Measurements from ENCODE around the gene CASKIN1. TPM values are rescaled to one million over a fixed set of nuclear protein-coding genes. Genes with fewer than 3 reads are reported as not detected.

The CASKIN1 gene
- total and polyA plus RNA-seq, 8 donors = 0.15 to 0.73 (median 0.37) TPM; not detected in 4

- Histone ChIP-seq H3K4me3 (no peak overlapping the region), H3K9me3 (no peaks in the 10 kb centered on the region), H3K27me3 (peaks cover 6 to 39% (median 24%) of the 10 kb centered on the region in 3 donors), H3K36me3 (no peaks in the 10 kb centered on the region), H3K27ac (no peak overlapping the region), H3K4me1 (peaks cover 17 to 20% (median 19%) of the 10 kb centered on the region in 4 donors)
- intact Hi-C loops (cut with DNase I; ENCODE audit: low total_unique reads) = loop anchor here (10.0 kb wide), 1 partner anchor 54 kb away; the partner anchor contains the start of gene ECI1
- TF ChIP-seq CTCF (IDR thresholded peaks at IDR 0.05) = no peak
- no peak for DNase-seq
- whole genome bisulfite sequencing, 5 donors = 82 to 83% (median 83%) methylated on average over 6 of the region's 6 CpGs
These were observed 3.9 kb upstream of the CASKIN1 start for GRCh38 chr16:2200313-2200712.

GRCh38 chr16:2199621-2200139 lies 3.3 kb upstream of the CASKIN1 start:
- Histone ChIP-seq H3K27me3 (peaks cover 6 to 45% (median 30%) of the 10 kb centered on the region in 3 donors), H3K9me3 (no peaks in the 10 kb centered on the region), H3K27ac (no peak overlapping the region), H3K36me3 (no peaks in the 10 kb centered on the region), H3K4me3 (no peak overlapping the region), H3K4me1 (peaks cover 17 to 22% (median 20%) of the 10 kb centered on the region in 4 donors)
- TF ChIP-seq POLR2AphosphoS5 (IDR thresholded peaks at IDR 0.05) (no peak), CTCF (IDR thresholded peaks at IDR 0.05) (no peak), EP300 (IDR thresholded peaks at IDR 0.05) (no peak), POLR2A (IDR thresholded peaks at IDR 0.05) (no peak)
- intact Hi-C loops (cut with DNase I; ENCODE audit: low total_unique reads) = loop anchor here (10.0 kb wide), 2 partner anchors 55 to 295 kb away; partner anchors contain the start of gene ECI1
- WGBS, 5 donors = 55 to 69% (median 57%) methylated on average over 9 to 14 of the region's 14 CpGs
- DNase-seq = no peak

- TF ChIP-seq POLR2A (IDR thresholded peaks at IDR 0.05) = no peak
- no peak for TF ChIP-seq EP300 (IDR thresholded peaks at IDR 0.05)
- no peak for TF ChIP-seq CTCF (IDR thresholded peaks at IDR 0.05)
- no peak for TF ChIP-seq POLR2AphosphoS5 (IDR thresholded peaks at IDR 0.05)
- Histone ChIP-seq H3K27ac (no peak overlapping the region), H3K9me3 (no peaks in the 10 kb centered on the region), H3K27me3 (peaks cover 6 to 51% (median 36%) of the 10 kb centered on the region in 3 donors), H3K36me3 (no peaks in the 10 kb centered on the region), H3K4me3 (no peak overlapping the region), H3K4me1 (peaks cover 13 to 21% (median 19%) of the 10 kb centered on the region in 4 donors)
- intact Hi-C loops (cut with DNase I; ENCODE audit: low total_unique reads) = loop anchor here (10.0 kb wide), 1 partner anchor 296 kb away; no protein-coding TSS in a partner anchor
- WGBS, 5 donors = 62 to 90% (median 77%) methylated on average over 4 to 5 of the region's 5 CpGs
- DNase-seq = no peak
These were observed 2.7 kb upstream of the CASKIN1 start for GRCh38 chr16:2199095-2199494.

GRCh38 chr16:2198283-2198682 lies 1.9 kb upstream of the CASKIN1 start:
- H3K36me3 ChIP-seq = no peaks in the 10 kb centered on the region
- no peaks in the 10 kb centered on the region for H3K9me3 ChIP-seq
- 47 to 67% (median 57%) methylated on average over 4 of the region's 4 CpGs for WGBS, 5 donors
- H3K27me3 ChIP-seq = peaks cover 6 to 59% (median 37%) of the 10 kb centered on the region in 3 donors
- H3K4me1 ChIP-seq = peaks cover 13 to 21% (median 19%) of the 10 kb centered on the region in 4 donors
- no peak for DNase-seq
- intact Hi-C loops (cut with DNase I; ENCODE audit: low total_unique reads) = loop anchor here (10.0 kb wide), 1 partner anchor 297 kb away; no protein-coding TSS in a partner anchor
- TF ChIP-seq POLR2A (IDR thresholded peaks at IDR 0.05) = no peak
- no peak for TF ChIP-seq CTCF (IDR thresholded peaks at IDR 0.05)
- no peak for TF ChIP-seq EP300 (IDR thresholded peaks at IDR 0.05)
- no peak for TF ChIP-seq POLR2AphosphoS5 (IDR thresholded peaks at IDR 0.05)
- H3K4me3 ChIP-seq = no peak overlapping the region
- no peak overlapping the region for H3K27ac ChIP-seq

Measured in stomach (tissue), 9 donors.